H9 (cell line): ENCODE results near the gene EAF2. TPM values are rescaled to one million over a fixed set of nuclear protein-coding genes. Genes with fewer than 3 reads are reported as not detected.

Source experiments
- DNase-seq: peaks from one replicate; pipeline ENCODE4 v3.0.0-alpha.2; 2017
- H2AFZ ChIP-seq: one replicate; pipeline ENCODE4 v1.6.1; 2013; ENCODE audit warnings: mild to moderate bottlenecking, low read length, control low read depth, moderate library complexity
- H2AK5ac ChIP-seq: 2 replicates; pipeline ENCODE4 v1.6.1; 2013; ENCODE audit warnings: low read length, control low read depth, mixed read lengths; ENCODE audit not compliant: insufficient read length
- H2BK120ac ChIP-seq: one replicate; pipeline ENCODE4 v1.6.1; 2013; ENCODE audit warnings: low read depth, mild to moderate bottlenecking, low read length, control low read depth, inconsistent platforms; ENCODE audit not compliant: poor library complexity, severe bottlenecking
- H2BK12ac ChIP-seq: 2 replicates; pipeline ENCODE4 v1.6.1; 2013; ENCODE audit warnings: low read length, control low read depth, mixed read lengths, low read depth; ENCODE audit not compliant: insufficient read length
- H2BK15ac ChIP-seq: 2 replicates; pipeline ENCODE4 v1.6.1; 2013; ENCODE audit warnings: low read depth, low read length, control low read depth
- H2BK20ac ChIP-seq: one replicate; pipeline ENCODE4 v1.6.1; 2013; ENCODE audit warnings: low read depth, mild to moderate bottlenecking, low read length, control low read depth, inconsistent platforms; ENCODE audit not compliant: poor library complexity, severe bottlenecking
- H2BK5ac ChIP-seq: 2 replicates; pipeline ENCODE4 v1.6.1; 2013; ENCODE audit warnings: low read length, control low read depth, mixed read lengths; ENCODE audit not compliant: insufficient read length
- H3K14ac ChIP-seq: 2 replicates; pipeline ENCODE4 v1.6.1; 2013; ENCODE audit warnings: low read length, control low read depth; ENCODE audit not compliant: insufficient read depth
- H3K18ac ChIP-seq: 2 replicates; pipeline ENCODE4 v1.6.1; 2013; ENCODE audit warnings: low read depth, mild to moderate bottlenecking, mixed read lengths, low read length, control low read depth; ENCODE audit not compliant: insufficient read length
- H3K23ac ChIP-seq: 2 replicates; pipeline ENCODE4 v1.6.1; 2013; ENCODE audit warnings: low read length, control low read depth, mixed read lengths, low read depth; ENCODE audit not compliant: insufficient read length
- H3K23me2 ChIP-seq: 2 replicates; pipeline ENCODE4 v1.6.1; 2013; ENCODE audit warnings: low read depth, mild to moderate bottlenecking, mixed read lengths, low read length, control low read depth; ENCODE audit not compliant: insufficient read length, poor library complexity, severe bottlenecking
- H3K27ac ChIP-seq: 2 replicates; pipeline ENCODE4 v1.5.1; 2013; ENCODE audit warnings: low read length, control low read depth, mixed read lengths, low read depth; ENCODE audit not compliant: insufficient read length
- H3K27me3 ChIP-seq: 2 replicates; pipeline ENCODE4 v1.6.1; 2013; ENCODE audit warnings: low read length, control low read depth, inconsistent platforms; ENCODE audit not compliant: insufficient read depth
- H3K4ac ChIP-seq: 2 replicates; pipeline ENCODE4 v1.6.1; 2013; ENCODE audit warnings: low read depth, mild to moderate bottlenecking, control low read depth, inconsistent platforms, low read length, moderate library complexity
- H3K4me1 ChIP-seq: 2 replicates; pipeline ENCODE4 v1.6.1; 2013; ENCODE audit warnings: low read length, control low read depth, inconsistent platforms; ENCODE audit not compliant: insufficient read depth
- H3K4me2 ChIP-seq: 2 replicates; pipeline ENCODE4 v1.6.1; 2013; ENCODE audit warnings: low read length, control low read depth, mixed read lengths; ENCODE audit not compliant: insufficient read length, insufficient read depth
- H3K56ac ChIP-seq: 2 replicates; pipeline ENCODE4 v1.6.1; 2013; ENCODE audit warnings: low read depth, mild to moderate bottlenecking, mixed read lengths, low read length, control low read depth; ENCODE audit not compliant: insufficient read length
- H3K79me1 ChIP-seq: 2 replicates; pipeline ENCODE4 v1.6.1; 2013; ENCODE audit warnings: low read depth, mild to moderate bottlenecking, moderate library complexity, low read length, control low read depth, inconsistent platforms; ENCODE audit not compliant: insufficient read depth, poor library complexity, severe bottlenecking
- H3K79me2 ChIP-seq: 2 replicates; pipeline ENCODE4 v1.6.1; 2013; ENCODE audit warnings: low read length, control low read depth, inconsistent platforms; ENCODE audit not compliant: insufficient read depth
- H3K9ac ChIP-seq: 2 replicates; pipeline ENCODE4 v1.6.1; 2013; ENCODE audit warnings: low read length, control low read depth, mixed read lengths; ENCODE audit not compliant: insufficient read length; ENCODE audit errors: extremely low read depth
- H3K9me3 ChIP-seq: one replicate; pipeline ENCODE4 v1.6.1; 2013; ENCODE audit warnings: low read depth, low read length, inconsistent platforms; ENCODE audit not compliant: control insufficient read depth
- H3T11ph ChIP-seq: one replicate; pipeline ENCODE4 v1.6.1; 2013; ENCODE audit warnings: mild to moderate bottlenecking, low read length, control low read depth, inconsistent platforms
- H4K20me1 ChIP-seq: one replicate; pipeline ENCODE4 v1.6.1; 2013; ENCODE audit not compliant: control insufficient read depth, insufficient read length, insufficient read depth
- H4K5ac ChIP-seq: 2 replicates; pipeline ENCODE4 v1.6.1; 2013; ENCODE audit warnings: low read depth, mild to moderate bottlenecking, mixed read lengths, low read length, control low read depth; ENCODE audit not compliant: insufficient read length
- H4K8ac ChIP-seq: replicated peaks from 2 replicates; pipeline ENCODE4 v1.6.1; 2013; ENCODE audit warnings: low read length, control low read depth, mixed read lengths, low read depth; ENCODE audit not compliant: insufficient read length
- H4K91ac ChIP-seq: 2 replicates; pipeline ENCODE4 v1.6.1; 2013; ENCODE audit warnings: low read depth, mild to moderate bottlenecking, moderate library complexity, mixed read lengths, low read length, control low read depth; ENCODE audit not compliant: insufficient read length
- H3K27ac Mint-ChIP-seq, 3 experiments: 2 replicates in 2 of 3; 3 replicates in 1 of 3; pipeline ENCODE4 v1.8.0; 2020 to 2021; ENCODE audit warnings: mixed read lengths in 3 of 3, mild to moderate bottlenecking in 1 of 3, moderate library complexity in 1 of 3
- H3K27me3 Mint-ChIP-seq: 2 replicates; pipeline ENCODE4 v1.8.0; 2021; ENCODE audit warnings: low read depth, mild to moderate bottlenecking, moderate library complexity, mixed read lengths
- H3K36me3 Mint-ChIP-seq, 3 experiments: 2 replicates in 2 of 3; 3 replicates in 1 of 3; pipeline ENCODE4 v1.8.0; 2020 to 2021; ENCODE audit warnings: low read depth in 3 of 3, mixed read lengths in 3 of 3; ENCODE audit not compliant: insufficient read depth in 1 of 3
- H3K4me1 Mint-ChIP-seq, 2 experiments: 2 replicates each; pipeline ENCODE4 v1.8.0; 2020; ENCODE audit warnings: mixed read lengths in 2 of 2
- H3K4me3 Mint-ChIP-seq, 2 experiments: 2 replicates in 1 of 2; 3 replicates in 1 of 2; pipeline ENCODE4 v1.8.0; 2020 to 2021; ENCODE audit warnings: mild to moderate bottlenecking in 2 of 2, mixed read lengths in 2 of 2, moderate library complexity in 1 of 2
- H3K9me3 Mint-ChIP-seq, 2 experiments: 2 replicates in 1 of 2; 3 replicates in 1 of 2; pipeline ENCODE4 v1.8.0; 2020; ENCODE audit warnings: mild to moderate bottlenecking in 2 of 2, mixed read lengths in 2 of 2, moderate library complexity in 1 of 2
- CTCF ChIP-seq: fragments of 200-600 bp; sonication (generic); conservative IDR thresholded peaks from 3 replicates; pipeline ENCODE4 v1.8.0; 2021; ENCODE audit warnings: antibody characterized with exemption, mild to moderate bottlenecking
- WGBS: extraction: QIAGEN DNeasy Blood & Tissue Kit; methylation state at CpG from one replicate; pipeline ENCODE4 v1.1.7; 2013; ENCODE audit warnings: missing lambda C conversion rate, low lambda C conversion rate, mixed read lengths; ENCODE audit not compliant: insufficient read length; ENCODE audit errors: extremely low coverage; 5-methylcytosine and 5-hydroxymethylcytosine counted together
- total RNA-seq: library from RNA; stranded (reverse); gene quantifications from 2 replicates; pipeline ENCODE4 v1.2.1, GENCODE V29; 2021

The EAF2 gene
- total RNA-seq, 1 experiment from 2014 or later = 4.3 TPM

DNA sequence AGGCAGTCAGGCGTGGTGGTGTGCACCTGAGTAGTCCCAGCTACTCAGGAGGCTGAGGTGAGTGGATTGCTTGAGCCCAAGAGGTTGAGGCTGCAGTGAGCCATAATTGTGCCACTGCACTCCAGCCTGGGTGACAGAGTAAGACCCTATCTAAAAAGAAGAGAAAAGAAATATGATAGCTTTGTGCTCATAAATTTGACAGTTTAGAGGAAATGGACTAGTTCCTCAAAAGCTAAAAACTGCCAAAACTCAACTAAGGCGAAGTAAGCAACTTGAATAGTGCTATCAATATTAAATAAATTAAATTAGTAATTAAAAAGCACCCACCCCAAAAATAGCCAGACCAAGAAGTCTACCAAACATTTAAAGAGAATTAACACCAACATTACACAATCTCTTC, 34.7 kb downstream of the EAF2 start:
- Histone ChIP-seq H4K5ac (no peak overlapping the region), H3T11ph (no peak overlapping the region), H2AK5ac (no peak overlapping the region), H2AFZ (no peak overlapping the region), H3K9ac (no peak overlapping the region), H3K27ac (no peak overlapping the region), H3K18ac (no peak overlapping the region), H3K14ac (no peak overlapping the region), H2BK20ac (no peak overlapping the region), H2BK120ac (no peak overlapping the region), H3K4me2 (no peak overlapping the region), H3K4me1 (no peaks in the 10 kb centered on the region), H3K79me1 (no peaks in the 10 kb centered on the region), H3K79me2 (no peaks in the 10 kb centered on the region), H3K27me3 (no peaks in the 10 kb centered on the region), H2BK5ac (no peak overlapping the region), H3K23me2 (no peaks in the 10 kb centered on the region), H2BK12ac (no peak overlapping the region), H3K23ac (no peak overlapping the region), H2BK15ac (no peak overlapping the region), H3K9me3 (no peaks in the 10 kb centered on the region), H3K56ac (no peak overlapping the region), H4K91ac (no peak overlapping the region), H4K20me1 (no peaks in the 10 kb centered on the region), H3K4ac (no peak overlapping the region), H4K8ac (no peak overlapping the region)
- no peak for DNase-seq
- Mint-ChIP-seq H3K4me1 (no peaks in the 10 kb centered on the region), H3K27me3 (no peaks in the 10 kb centered on the region), H3K36me3 (peaks cover 1 to 9% (median 3%) of the 10 kb centered on the region in 3 experiments; a peak in 4 of 7 replicates), H3K4me3 (no peak overlapping the region), H3K9me3 (peaks cover 0 to 3% of the 10 kb centered on the region in 2 experiments; a peak in 2 of 5 replicates), H3K27ac (no peak overlapping the region)
- no peak for TF ChIP-seq CTCF
- no CpG with 5 or more reads among the region's 2 CpGs for WGBS
